Left lung (tissue), 14 donors: ENCODE measurements around the gene LAX1. TPM values are rescaled to one million over a fixed set of nuclear protein-coding genes. Genes with fewer than 3 reads are reported as not detected.

Experiments used
- ATAC-seq: fragments of 200-7000 bp; cut with Tn5 transposase; one replicate; pipeline ENCODE4 v1.9.1; 2020; ENCODE audit warnings: moderate library complexity
- DNase-seq, 4 donors: peaks; one replicate each; pipeline ENCODE4 v3.0.0-alpha.2; 2013 to 2020
- H3K27ac ChIP-seq, 2 donors: fragments of 200-600 bp; sonication (generic) in 1 of 2; one replicate each; pipeline versions ENCODE4 v1.5.0 to v1.8.0; 2020 to 2021
- H3K27me3 ChIP-seq, 2 donors: fragments of 200-600 bp; sonication (generic) in 1 of 2; one replicate each; pipeline versions ENCODE4 v1.5.0 to v1.8.0; 2020 to 2021
- H3K36me3 ChIP-seq, 2 donors: fragments of 200-600 bp; sonication (generic) in 1 of 2; one replicate each; pipeline versions ENCODE4 v1.5.0 to v1.8.0; 2020 to 2021
- H3K4me1 ChIP-seq, 2 donors: fragments of 200-600 bp; one replicate each; pipeline ENCODE4 v1.8.0; 2021
- H3K4me3 ChIP-seq, 2 donors: fragments of 200-600 bp; sonication (generic) in 1 of 2; one replicate each; pipeline versions ENCODE4 v1.5.0 to v1.8.0; 2020 to 2021; ENCODE audit warnings: mild to moderate bottlenecking in 1 of 2
- H3K9me3 ChIP-seq, 2 donors: fragments of 200-600 bp; sonication (generic) in 1 of 2; one replicate each; pipeline versions ENCODE4 v1.5.0 to v1.8.0; 2020 to 2021
- intact Hi-C, 2 donors: fragments of 100-400 bp; cut with DNase I; formaldehyde crosslinking; loops; one replicate each; pipeline versions ENCODE4 v1.11.2 to v1.14.2; 2022
- long read RNA-seq, 12 donors: library from polyadenylated mRNA in 2 of 12; unstranded in 2 of 12; transcript quantifications; one replicate each; pipeline ENCODE4 v2.0.0 and lab custom pipeline, GENCODE V29; 2019 to 2026
- polyA plus RNA-seq, 6 donors: library from polyadenylated mRNA; unstranded; fragments of 120-200 nt; gene quantifications; one replicate each; pipeline ENCODE4 v1.2.1, GENCODE V29; 2013; ENCODE audit not compliant: insufficient read length in 6 of 6
- total RNA-seq, 2 donors: library from RNA; stranded (reverse); fragmentation: NEBNext Ultra II Directional; extraction: Animal tissue kit (Norgen Biotek cat#: 25700); gene quantifications; one replicate each; pipeline ENCODE4 v1.2.1, GENCODE V29; 2021
- TF ChIP-seq, protein P1 (sequence below), 2 donors: fragments of 200-600 bp; sonication (generic) in 1 of 2; IDR thresholded peaks; one replicate each; pipeline versions ENCODE4 v1.5.0 to v1.8.0; 2021; ENCODE audit warnings: antibody characterized with exemption in 2 of 2
- donor health status: DM: no; HTN: yes; CAD: no.
- donor health status: DM: no; HTN: no; CAD: no.

Gene LAX1, protein sequence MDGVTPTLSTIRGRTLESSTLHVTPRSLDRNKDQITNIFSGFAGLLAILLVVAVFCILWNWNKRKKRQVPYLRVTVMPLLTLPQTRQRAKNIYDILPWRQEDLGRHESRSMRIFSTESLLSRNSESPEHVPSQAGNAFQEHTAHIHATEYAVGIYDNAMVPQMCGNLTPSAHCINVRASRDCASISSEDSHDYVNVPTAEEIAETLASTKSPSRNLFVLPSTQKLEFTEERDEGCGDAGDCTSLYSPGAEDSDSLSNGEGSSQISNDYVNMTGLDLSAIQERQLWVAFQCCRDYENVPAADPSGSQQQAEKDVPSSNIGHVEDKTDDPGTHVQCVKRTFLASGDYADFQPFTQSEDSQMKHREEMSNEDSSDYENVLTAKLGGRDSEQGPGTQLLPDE
- total RNA-seq: 1 to 10 TPM in 1 of 2 donors, under 1 TPM in 1; 0.93 to 2.2 TPM
- polyA plus RNA-seq: under 1 TPM; 0.21 to 0.41 (median 0.28) TPM
- long read RNA-seq, donor 1: 0 reads
- long read RNA-seq, donor 2: 0 reads
- long read RNA-seq, donor 3: 0 reads
- long read RNA-seq, donor 4: 0 reads
- long read RNA-seq, donor 5: 0 reads
- long read RNA-seq, donor 6: 0 reads
- long read RNA-seq, donor 7: 0 reads
- long read RNA-seq, donor 8, partial matches to known transcripts: 0 of 1 reads
- long read RNA-seq, donor 8, other reads (novel, unspliced or antisense): 0 of 1 reads
- long read RNA-seq, donor 9: 0 reads
- long read RNA-seq, donor 10: 0 reads
- long read RNA-seq, donor 11: 0 reads
- long read RNA-seq, donor 12: 0 reads

DNA sequence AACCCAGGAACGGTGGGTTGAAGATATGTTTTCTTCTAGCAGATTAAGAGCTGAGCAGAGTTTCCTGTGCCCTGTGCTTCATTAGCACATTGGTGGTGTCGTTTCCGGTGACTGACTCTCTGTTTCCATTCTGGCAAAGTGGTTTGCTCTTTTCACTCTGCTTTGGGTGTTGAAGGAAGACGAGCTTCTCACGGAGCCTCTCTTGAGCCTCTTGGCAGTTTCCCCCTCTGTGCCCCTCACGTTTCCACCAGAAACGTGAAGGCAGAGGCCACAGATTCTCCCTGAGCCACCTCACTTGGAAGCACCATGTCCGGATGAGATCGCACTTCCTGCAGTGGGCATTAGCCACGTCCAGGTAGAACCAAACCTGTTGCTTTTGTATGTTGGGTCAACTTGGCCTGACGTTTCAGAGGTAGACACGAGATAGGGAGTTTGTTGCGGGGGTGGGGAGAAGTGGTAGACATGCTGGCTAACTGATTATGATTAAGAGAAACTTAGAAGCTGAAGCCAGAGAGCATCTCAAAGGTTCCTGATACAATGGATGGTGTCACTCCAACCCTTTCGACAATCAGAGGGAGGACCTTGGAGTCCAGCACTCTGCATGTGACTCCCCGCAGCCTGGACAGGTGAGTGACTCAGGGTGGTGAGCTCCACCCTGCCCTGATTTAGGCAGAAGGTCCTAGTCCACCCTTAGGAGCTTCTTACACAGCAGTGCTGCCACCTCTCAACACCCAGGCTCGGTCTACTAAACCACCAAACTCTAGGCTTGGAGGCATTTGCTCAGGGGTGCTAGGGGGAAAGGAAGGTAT, at the start of gene LAX1:
Gene LAX1 (plus strand): TSS at position 155 of the 809 bp plus-strand sequence. CDS start 383 bp downstream, at position 538.
- Histone ChIP-seq H3K9me3 (no peaks in the 10 kb centered on the region), H3K27me3 (no peaks in the 10 kb centered on the region), H3K27ac (peak within 1 kb of the TSS; percentile 19 to 28), H3K4me1 (peaks cover 0 to 14% of the 10 kb centered on the region in 2 donors), H3K36me3 (no peaks in the 10 kb centered on the region), H3K4me3 (peak within 1 kb of the TSS in 1 of 2 donors; percentile 15)
- TF ChIP-seq, protein P1, sequence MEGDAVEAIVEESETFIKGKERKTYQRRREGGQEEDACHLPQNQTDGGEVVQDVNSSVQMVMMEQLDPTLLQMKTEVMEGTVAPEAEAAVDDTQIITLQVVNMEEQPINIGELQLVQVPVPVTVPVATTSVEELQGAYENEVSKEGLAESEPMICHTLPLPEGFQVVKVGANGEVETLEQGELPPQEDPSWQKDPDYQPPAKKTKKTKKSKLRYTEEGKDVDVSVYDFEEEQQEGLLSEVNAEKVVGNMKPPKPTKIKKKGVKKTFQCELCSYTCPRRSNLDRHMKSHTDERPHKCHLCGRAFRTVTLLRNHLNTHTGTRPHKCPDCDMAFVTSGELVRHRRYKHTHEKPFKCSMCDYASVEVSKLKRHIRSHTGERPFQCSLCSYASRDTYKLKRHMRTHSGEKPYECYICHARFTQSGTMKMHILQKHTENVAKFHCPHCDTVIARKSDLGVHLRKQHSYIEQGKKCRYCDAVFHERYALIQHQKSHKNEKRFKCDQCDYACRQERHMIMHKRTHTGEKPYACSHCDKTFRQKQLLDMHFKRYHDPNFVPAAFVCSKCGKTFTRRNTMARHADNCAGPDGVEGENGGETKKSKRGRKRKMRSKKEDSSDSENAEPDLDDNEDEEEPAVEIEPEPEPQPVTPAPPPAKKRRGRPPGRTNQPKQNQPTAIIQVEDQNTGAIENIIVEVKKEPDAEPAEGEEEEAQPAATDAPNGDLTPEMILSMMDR (IDR thresholded peaks at IDR 0.05): no peak
- intact Hi-C loops: no loop called here
- ATAC-seq (no peak), DNase-seq (no peak)

DNA sequence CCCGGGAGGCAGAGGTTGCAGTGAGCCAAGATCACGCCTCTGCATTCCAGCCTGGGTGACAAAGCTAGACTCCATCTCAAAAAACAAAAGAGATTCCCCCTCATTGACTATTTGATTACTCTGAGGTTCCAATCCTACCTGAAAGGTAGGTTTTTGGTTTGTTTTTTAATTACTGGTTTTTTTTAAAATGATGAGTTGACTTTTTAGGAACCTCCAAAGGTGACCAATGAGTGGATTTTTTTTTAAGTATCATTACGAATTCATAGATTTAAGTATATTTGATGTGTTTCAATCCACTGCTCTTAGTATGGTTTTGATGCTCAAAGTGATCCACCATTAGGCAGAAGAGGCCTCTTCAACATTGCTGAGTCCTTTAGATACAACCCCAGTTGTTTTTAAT, 47.9 kb upstream of the LAX1 start:
- intact Hi-C loops: no loop called here
- Histone ChIP-seq H3K9me3 (no peaks in the 10 kb centered on the region), H3K4me3 (no peak overlapping the region), H3K36me3 (peaks cover 0 to 100% of the 10 kb centered on the region in 2 donors), H3K27me3 (no peaks in the 10 kb centered on the region), H3K27ac (no peak overlapping the region), H3K4me1 (no peaks in the 10 kb centered on the region)
- TF ChIP-seq, protein P1 (IDR thresholded peaks at IDR 0.05): no peak
- no peak for DNase-seq
- no peak for ATAC-seq

DNA sequence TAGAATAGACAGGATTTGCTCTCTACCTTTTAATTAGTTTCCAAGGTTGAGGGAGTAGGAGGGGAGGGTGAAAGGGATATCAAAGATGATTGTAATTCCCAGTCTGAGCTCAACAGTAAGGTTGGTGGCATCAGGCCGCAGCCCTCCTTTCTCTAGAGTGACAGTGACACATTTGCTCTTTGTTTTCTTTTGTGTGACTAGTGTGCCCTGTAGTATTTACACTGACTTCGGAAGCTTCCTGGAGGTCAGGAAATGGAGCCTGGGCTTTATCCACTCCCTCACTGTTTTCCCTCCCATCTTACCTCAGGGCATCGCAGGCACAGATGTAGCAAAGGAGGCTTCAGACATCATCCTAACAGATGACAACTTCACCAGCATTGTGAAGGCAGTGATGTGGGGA, 44.7 kb upstream of the LAX1 start:
- no peak overlapping the region for H3K27ac ChIP-seq
- H3K36me3 ChIP-seq: peaks cover 0 to 100% of the 10 kb centered on the region in 2 donors
- no peaks in the 10 kb centered on the region for H3K9me3 ChIP-seq
- no peak overlapping the region for H3K4me3 ChIP-seq
- no peaks in the 10 kb centered on the region for H3K27me3 ChIP-seq
- H3K4me1 ChIP-seq: no peaks in the 10 kb centered on the region
- DNase-seq (no peak), ATAC-seq (no peak)
- intact Hi-C loops: no loop called here
- TF ChIP-seq, protein P1 (IDR thresholded peaks at IDR 0.05): no peak

DNA sequence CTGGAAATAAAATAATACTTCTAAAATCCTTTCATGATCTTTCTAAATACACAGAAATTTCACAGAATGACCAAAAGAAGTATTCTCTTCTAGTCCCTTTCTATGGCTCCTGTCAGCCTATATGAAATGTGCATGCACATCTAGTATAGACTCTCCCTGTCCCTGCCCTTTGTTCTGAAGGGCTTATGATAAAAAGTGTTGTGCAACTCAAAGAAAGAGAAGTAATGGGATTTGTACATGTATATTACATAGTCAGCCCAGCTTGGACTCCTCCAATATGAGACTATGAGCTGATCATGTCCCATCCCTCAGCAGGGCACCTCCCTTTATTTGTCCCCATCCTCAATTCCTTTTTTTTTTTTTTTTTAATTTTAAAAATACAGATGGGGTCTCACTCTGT, 42.1 kb upstream of the LAX1 start:
- H3K27me3 ChIP-seq: no peaks in the 10 kb centered on the region
- H3K4me1 ChIP-seq: no peaks in the 10 kb centered on the region
- no peak overlapping the region for H3K27ac ChIP-seq
- no peaks in the 10 kb centered on the region for H3K9me3 ChIP-seq
- intact Hi-C loops: no loop called here
- H3K4me3 ChIP-seq: no peak overlapping the region
- peaks cover 3 to 100% of the 10 kb centered on the region in 2 donors for H3K36me3 ChIP-seq
- DNase-seq (no peak), ATAC-seq (no peak)
- TF ChIP-seq, protein P1 (IDR thresholded peaks at IDR 0.05): no peak
